H4 (cell line): ENCODE data around the gene NKTR. TPM values are rescaled to one million over a fixed set of nuclear protein-coding genes. Genes with fewer than 3 reads are reported as not detected.

Source experiments
- DNase-seq: peaks from one replicate; pipeline ENCODE4 v3.0.0-alpha.2; 2015; ENCODE audit warnings: low spot score
- total RNA-seq: library from RNA; depleted of rRNA; stranded (reverse); fragments of >200 nt; shearing (Covaris generic); gene quantifications from 2 replicates; pipeline ENCODE4 v1.2.3, GENCODE V29; 2014

Gene NKTR
- total RNA-seq, 1 experiment from 2014 or later = 6.2 TPM

GRCh38 chr3:42681361-42682038, 81.0 kb downstream of the NKTR start:
- no peak for DNase-seq

GRCh38 chr3:42682301-42683070, 82.0 kb downstream of the NKTR start:
- DNase-seq = no peak

GRCh38 chr3:42683875-42684598, 83.6 kb downstream of the NKTR start:
- peak; percentile 81 for DNase-seq

DNA sequence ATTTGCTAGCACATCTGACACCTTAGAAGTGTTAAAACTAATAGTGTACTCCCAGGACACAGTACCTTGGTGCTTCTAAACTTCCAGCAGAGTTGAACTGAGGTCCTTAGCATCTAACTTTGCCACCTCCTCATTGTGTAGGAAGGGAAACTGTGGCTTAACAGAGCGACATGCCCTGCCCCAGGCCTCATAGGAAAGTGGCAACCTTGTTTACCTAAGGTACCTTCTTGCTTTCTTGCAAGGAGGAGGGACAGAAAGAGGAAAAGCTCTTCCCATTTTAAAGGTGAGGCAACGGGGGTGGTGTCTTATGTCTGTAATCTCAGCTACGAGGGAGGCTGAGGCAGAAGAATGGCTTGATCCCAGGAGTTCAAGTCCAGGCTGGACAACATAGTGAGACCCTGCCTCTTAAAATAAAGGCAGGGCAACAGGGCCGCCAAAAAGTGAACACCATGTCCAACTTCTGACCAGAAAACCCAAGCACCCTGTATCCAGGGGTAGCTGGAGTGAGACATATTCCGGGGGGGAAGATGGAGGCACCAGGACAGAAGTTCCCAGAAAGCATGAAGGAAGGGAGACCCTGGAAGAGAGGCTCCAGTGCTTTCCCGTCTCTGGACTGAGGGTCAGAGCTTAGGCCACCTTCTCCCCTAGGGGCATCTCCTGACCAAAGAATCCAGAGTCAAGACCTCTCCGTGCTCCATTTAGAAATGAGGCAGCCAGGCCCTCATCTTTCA, 84.3 kb downstream of the NKTR start:
- DNase-seq = no peak

DNA sequence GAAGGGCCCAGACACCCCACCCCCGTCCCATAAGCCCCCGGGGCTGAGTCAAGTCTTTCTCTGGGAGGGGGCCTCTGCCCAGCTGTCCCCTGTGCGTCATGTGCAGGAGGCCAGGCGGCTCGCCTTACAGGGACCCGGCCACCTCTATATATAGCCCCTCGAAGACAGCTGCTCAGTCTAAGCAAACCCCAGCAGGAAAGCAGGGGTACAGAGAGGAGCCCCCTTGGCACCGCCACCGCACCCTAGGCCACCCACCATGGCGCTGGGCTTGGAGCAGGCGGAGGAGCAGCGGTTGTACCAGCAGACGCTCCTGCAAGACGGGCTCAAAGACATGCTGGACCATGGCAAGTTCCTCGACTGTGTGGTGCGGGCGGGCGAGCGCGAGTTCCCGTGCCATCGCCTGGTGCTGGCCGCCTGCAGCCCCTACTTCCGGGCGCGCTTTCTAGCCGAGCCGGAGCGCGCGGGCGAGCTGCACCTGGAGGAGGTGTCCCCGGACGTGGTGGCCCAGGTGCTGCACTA, 84.9 kb downstream of the NKTR start, which contains the start of gene KLHL40:
KLHL40 (plus strand) TSS at position 175 of the 519 bp plus-strand sequence; CDS start at position 257, 82 bp downstream.
- no peak for DNase-seq

DNA sequence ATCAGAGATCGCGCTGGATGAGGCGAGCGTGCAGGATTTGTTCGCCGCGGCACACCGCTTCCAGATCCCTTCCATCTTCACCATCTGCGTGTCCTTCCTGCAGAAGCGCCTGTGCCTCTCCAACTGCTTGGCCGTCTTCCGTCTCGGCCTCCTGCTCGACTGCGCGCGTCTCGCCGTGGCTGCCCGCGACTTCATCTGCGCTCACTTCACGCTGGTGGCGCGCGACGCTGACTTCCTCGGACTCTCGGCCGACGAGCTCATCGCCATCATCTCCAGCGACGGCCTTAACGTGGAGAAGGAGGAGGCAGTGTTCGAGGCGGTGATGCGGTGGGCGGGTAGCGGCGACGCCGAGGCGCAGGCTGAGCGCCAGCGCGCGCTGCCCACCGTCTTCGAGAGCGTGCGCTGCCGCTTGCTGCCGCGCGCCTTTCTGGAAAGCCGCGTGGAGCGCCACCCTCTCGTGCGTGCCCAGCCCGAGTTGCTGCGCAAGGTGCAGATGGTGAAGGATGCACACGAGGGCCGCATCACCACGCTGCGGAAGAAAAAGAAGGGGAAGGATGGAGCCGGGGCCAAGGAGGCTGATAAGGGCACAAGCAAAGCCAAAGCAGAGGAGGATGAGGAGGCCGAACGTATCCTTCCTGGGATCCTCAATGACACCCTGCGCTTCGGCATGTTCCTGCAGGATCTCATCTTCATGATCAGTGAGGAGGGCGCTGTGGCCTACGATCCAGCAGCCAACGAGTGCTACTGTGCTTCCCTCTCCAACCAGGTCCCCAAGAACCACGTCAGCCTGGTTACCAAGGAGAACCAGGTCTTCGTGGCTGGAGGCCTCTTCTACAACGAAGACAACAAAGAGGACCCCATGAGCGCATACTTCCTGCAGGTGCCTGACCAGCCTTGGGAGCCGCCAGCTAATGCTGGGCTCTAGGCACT, 85.7 kb downstream of the NKTR start:
- no peak for DNase-seq

GRCh38 chr3:42686832-42687650, 86.6 kb downstream of the NKTR start:
- no peak for DNase-seq

DNA sequence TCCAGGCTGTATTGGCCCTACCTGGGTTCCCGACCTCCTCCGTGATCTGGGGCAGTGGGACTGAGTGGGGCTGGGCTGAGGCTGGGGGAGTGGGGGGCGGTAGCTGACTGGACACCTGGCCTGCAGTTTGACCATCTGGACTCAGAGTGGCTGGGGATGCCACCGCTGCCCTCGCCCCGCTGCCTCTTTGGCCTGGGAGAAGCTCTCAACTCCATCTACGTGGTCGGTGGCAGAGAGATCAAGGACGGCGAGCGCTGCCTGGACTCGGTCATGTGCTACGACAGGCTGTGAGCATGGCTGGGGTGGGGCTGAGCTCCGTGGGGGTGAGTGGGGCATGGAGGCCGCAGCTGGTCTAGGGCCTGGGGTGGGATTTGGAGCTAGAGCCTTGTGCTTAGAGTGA, 87.5 kb downstream of the NKTR start:
- no peak for DNase-seq

DNA sequence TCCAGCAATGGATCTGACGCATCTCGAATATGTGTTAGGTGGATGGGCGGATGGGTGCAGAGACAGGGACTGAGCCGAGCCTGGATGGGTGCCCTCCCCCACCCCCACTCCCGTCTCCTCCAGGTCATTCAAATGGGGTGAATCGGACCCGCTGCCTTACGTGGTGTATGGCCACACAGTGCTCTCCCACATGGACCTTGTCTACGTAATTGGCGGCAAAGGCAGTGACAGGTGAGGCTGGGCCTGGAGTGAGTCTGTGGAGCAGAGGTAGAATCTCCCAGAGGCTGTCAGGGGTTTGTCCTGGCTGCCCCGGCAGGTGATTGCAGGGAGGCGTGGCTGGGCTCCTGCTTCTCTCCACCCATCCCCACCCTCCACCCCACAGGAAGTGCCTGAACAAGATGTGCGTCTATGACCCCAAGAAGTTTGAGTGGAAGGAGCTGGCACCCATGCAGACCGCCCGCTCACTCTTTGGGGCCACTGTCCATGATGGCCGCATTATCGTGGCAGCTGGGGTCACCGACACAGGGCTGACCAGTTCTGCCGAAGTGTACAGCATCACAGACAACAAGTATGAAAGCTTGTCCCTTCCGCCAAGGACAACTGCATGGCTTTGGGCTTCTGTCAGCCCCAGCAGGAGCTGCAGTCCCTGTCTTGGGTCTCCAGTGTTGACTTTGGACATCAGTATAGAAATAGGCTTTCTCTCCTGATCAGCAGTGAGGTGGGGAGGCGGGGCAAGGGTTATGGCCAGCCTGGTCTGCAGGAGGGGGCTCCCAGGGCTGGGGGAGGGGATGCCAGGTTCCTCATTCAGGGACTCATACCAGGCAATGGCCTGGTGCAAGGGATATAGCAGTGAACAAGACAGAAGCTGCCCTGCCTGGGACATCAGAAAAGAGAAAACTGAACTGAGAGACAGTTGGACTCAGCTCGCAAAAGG, 88.3 kb downstream of the NKTR start:
- no peak for DNase-seq

DNA sequence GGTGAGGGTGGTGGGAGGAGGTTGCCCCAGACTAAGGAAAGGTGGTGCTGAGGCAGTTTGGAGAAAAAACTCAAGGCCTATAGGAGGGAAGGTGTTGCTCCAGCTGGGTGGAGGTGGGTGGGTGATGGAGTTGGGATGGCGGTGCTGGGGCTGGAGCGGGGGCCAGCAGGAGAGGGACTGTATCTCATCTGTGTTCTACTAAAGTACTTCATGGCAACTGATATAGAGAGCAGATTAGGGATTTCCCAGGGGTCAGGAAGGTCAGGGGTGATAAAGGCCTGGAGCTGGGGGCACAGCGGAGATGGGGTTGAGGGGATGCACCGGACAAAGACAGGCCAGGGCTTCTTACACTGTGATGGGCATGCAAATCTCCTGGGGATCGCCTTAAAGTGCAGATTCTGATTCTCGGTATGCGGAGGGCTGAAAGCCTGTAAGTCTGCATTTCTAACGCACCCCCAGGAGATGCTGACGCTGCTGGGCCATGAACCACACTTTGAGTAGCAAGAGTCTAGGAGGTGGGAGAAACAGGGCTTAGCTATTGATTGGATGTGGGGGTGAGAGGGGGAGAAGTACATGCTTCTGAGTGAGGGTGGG, 89.0 kb downstream of the NKTR start:
- DNase-seq = no peak

DNA sequence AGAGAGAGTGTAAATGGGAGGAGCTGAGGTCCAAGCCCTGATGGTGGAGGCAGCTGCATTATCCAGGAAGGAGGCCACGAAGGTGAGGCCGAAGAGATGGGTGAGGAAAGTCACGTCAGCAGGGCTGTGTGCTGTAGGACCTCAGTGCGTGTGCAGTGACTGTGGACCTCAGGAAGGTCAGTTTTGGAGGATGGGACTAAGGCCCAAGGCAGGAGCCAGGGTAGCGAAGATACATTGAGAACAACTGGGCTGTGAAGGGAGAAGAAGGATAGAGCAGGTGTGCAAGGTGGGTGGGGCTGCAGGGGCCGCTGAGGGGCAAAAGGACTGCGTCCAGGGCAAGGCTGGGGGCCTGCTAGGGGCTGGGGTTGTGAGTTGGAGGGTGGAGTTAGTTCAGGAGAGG, 89.7 kb downstream of the NKTR start:
- no peak for DNase-seq

- DNase-seq = no peak
Measured at GRCh38 chr3:42690766-42691680, 90.5 kb downstream of the NKTR start.

- no peak for DNase-seq
Measured at GRCh38 chr3:42691816-42692666, 91.6 kb downstream of the NKTR start.

GRCh38 chr3:42692667-42693529, 92.4 kb downstream of the NKTR start:
- DNase-seq = no peak

DNA sequence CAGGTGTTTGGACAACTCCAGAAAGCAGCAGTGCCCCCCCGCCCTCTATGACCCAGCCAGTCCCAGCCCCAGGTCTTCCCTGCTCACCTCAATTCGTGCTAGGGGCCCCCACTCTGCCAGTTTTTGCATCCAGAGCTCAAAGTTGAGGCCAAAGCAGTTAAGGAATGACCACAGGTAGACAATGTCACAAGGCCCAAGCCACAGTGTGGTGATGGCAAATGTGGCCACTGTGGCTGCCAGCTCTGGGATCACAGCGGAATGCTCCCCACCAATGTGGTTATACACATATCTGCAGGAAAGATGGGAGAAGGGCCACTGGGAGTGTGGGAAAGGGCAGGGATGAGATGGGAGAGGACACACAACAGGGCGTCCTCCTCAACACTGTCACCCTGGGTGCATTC, 93.0 kb downstream of the NKTR start:
- DNase-seq = no peak
